ENCODE measurements around the gene THBD.

- TF ChIP-seq MYC (IDR thresholded peaks at IDR 0.05; ENCODE audit: low read depth, low read length): no peak
- peak; percentile 53 for TF ChIP-seq CTCF (IDR thresholded peaks at IDR 0.05; ENCODE audit: low read depth, low read length)
- TF ChIP-seq POLR2A (IDR thresholded peaks at IDR 0.05; ENCODE audit: extremely low read depth, insufficient read length): no peak
Observed at GRCh38 chr20:23061734-23062561, 12.5 kb upstream of the THBD start.

All from NB4 (cell line).